Measurements from ENCODE around the gene TMSB15A. TPM values are rescaled to one million over a fixed set of nuclear protein-coding genes. Genes with fewer than 3 reads are reported as not detected.
"Not testable (repeated sequence)": the region's sequence is repeated elsewhere in the genome, so short reads cannot be mapped to it uniquely, and the experiment has no call there.

TMSB15A gene
- polyA plus RNA-seq (2013, experiment 1 of 2; ENCODE audit: insufficient read length) = 11.8 TPM
- 13.6 TPM for polyA plus RNA-seq (2013, experiment 2 of 2; ENCODE audit: insufficient read length)

- peak; percentile 58 for DNase-seq
Measured at GRCh38 chrX:102515975-102516941, at the start of gene TMSB15A. Gene TMSB15A (minus strand): TSS chrX:102516739.

- DNase-seq = no peak
Measured at GRCh38 chrX:102560423-102561068, 44.0 kb upstream of the TMSB15A start.

GRCh38 chrX:102558607-102559006, 42.1 kb upstream of the TMSB15A start:
- DNase-seq = no peak

- no peak for DNase-seq
Measured at GRCh38 chrX:102548231-102548630, 31.7 kb upstream of the TMSB15A start.

DNA sequence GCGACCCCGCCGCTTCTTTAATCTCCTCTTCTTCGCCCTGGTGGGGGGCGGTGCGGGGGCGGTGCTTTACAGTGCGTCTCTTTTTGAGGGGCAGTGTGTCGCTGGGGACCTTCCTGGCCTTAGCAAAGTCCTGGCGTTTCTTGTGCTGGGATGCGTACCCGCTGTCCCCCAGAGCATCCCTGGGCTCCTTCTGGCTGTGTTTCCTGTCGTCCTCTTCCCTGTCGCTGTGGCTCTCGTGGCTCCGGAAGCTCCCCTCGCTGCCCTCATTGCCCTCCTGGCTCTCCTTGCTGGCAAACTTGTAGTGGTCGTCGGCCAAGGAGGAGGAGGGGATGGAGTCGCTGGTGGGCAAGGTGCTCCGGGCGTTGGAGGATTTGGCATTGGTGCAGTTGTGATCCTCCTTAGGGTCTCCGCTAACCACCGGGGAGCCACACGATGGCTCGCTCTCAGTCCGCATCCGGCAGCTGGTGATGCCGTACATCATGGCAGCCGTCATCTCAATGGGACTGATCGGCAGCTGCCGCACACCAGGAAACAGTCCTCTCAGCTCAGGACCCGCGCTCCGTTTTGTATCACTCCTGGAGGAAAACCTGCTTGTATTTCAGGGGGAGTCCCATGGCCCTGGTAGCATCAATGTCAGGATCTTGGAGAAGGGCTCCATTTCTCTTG, 30.4 kb upstream of the TMSB15A start:
- peak; percentile 1 for DNase-seq

GRCh38 chrX:102546175-102546574, 29.6 kb upstream of the TMSB15A start:
- DNase-seq = not testable (repeated sequence)

DNA sequence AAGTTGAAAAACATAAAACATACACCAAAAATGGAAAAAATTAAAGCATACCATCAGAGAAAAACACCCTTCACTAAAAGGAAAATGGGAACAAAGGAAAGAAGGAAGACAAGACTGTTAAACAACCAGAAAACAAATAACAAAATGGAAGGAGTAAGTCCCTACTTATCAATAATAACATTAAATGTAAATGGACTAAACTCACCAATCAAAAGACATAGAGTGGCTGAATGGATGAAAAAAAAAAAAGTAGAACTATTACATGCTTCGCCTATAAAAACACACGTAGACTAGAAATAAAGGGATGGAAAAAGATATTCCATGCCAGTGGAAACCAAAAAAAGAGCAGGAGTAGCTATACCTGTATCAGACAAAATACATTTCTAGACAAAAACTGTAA, 19.4 kb upstream of the TMSB15A start:
- no peak for DNase-seq

GRCh38 chrX:102517326-102517725, 787 bp upstream of the TMSB15A start:
- peak; percentile 34 for DNase-seq

- DNase-seq = no peak
Measured at GRCh38 chrX:102514536-102514935, 2.0 kb downstream of the TMSB15A start.

GRCh38 chrX:102498732-102499131, 17.8 kb downstream of the TMSB15A start:
- DNase-seq = no peak

DNA sequence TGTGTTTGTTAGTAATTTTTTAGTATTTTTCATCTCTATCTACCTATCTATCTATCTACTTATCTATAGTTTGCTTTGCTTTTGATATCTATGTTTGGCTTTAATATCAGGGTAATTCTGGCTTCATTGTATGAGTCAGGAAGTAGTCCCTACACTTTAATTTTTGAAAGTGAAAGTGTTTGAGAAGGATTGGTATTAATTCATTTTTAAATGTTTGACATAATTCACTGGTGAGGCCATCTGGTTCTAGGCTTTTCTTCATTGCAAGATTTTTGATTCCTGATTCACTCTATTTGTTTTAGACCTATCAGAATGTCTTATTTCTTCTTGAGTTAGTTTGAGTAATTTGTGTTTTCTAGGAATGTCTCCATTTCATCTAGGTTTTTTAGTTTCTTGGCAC, 24.8 kb downstream of the TMSB15A start:
- peak; percentile 31 for DNase-seq

DNA sequence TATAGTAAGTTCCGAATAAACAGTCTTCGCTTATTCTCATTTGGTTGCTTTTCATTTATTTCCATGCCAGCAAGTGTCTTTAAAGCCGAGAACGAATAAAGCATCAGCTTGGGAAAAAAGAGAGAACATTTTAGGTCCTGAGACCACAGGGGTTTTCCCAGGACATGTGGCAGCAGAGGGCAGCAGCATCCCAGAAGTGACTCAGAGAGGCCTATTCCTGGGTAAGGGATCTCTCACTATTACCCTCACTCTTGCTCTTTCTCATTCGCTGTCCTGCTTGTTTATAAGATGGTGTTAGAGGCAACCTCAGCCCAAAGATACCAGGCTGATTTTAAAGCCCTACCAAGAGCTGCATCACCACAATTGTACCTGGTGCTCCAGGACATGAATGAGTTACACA, 37.8 kb downstream of the TMSB15A start:
- not testable (repeated sequence) for DNase-seq

DNA sequence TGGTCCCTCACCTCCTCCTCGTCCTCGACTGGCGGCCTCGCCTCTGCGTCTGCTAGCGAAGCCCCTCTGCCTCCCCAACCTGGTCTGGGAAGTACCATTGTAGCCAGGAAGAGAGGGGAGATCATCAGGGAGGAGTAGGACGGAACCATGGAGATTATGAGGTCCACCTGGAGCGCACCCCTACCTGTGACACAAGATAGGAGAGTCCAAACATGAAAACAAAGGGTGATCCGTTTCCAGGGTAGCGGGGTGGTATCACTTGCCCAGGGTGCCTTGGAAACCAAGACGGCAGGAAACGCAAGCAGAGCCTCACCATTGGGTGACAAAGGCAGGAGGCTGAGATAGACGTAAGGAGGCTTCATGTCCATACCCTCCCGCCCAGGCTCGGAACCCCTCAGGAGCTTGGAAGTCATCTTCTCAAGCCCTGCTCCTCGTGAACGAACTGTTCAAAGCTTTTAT, 44.7 kb downstream of the TMSB15A start, which contains the start of gene TCP11X2:
TSS of gene TCP11X2 (minus strand) at position 51 of the 459 bp plus-strand sequence.
- not testable (repeated sequence) for DNase-seq

- DNase-seq = not testable (repeated sequence)
Measured at GRCh38 chrX:102470215-102470614, 46.3 kb downstream of the TMSB15A start.
